Psoas muscle (tissue), 8 donors: Measurements from ENCODE around the gene NAP1L1. TPM values are rescaled to one million over a fixed set of nuclear protein-coding genes. Genes with fewer than 3 reads are reported as not detected.
A peak's percentile ranks its signal among the peaks of the same experiment; 100 is the strongest.

Experiments used
- ATAC-seq, 4 donors: fragments of 200-7000 bp; cut with Tn5 transposase; one replicate each; pipeline ENCODE4 v1.9.1; 2020; ENCODE audit warnings: moderate library complexity in 3 of 4, mild to moderate bottlenecking in 2 of 4
- DNase-seq, 2 donors: peaks; one replicate each; pipeline ENCODE4 v3.0.0-alpha.2; 2020
- H3K27ac ChIP-seq: fragments of 200-600 bp; one replicate; pipeline ENCODE4 v1.8.0; 2022
- H3K27me3 ChIP-seq, 3 donors: fragments of 200-600 bp in 1 of 3; one replicate each; pipeline versions ENCODE4 v1.6.1 to v1.8.0; 2013 to 2022; ENCODE audit warnings: low read length in 2 of 3, mild to moderate bottlenecking in 2 of 3, moderate library complexity in 1 of 3; ENCODE audit not compliant: insufficient read depth in 3 of 3
- H3K36me3 ChIP-seq, 2 donors: fragments of 200-600 bp in 1 of 2; one replicate each; pipeline versions ENCODE4 v1.6.1 to v1.8.0; 2013 to 2022; ENCODE audit warnings: low read depth in 1 of 2, mild to moderate bottlenecking in 1 of 2, moderate library complexity in 1 of 2; ENCODE audit not compliant: insufficient read depth in 1 of 2
- H3K4me1 ChIP-seq: fragments of 200-600 bp; one replicate; pipeline ENCODE4 v1.8.0; 2022
- H3K4me3 ChIP-seq: fragments of 200-600 bp; one replicate; pipeline ENCODE4 v1.8.0; 2022; ENCODE audit warnings: mild to moderate bottlenecking
- H3K9me3 ChIP-seq: fragments of 200-600 bp; one replicate; pipeline ENCODE4 v1.8.0; 2022
- CTCF ChIP-seq: fragments of 200-600 bp; IDR thresholded peaks from one replicate; pipeline ENCODE4 v1.8.0; 2022; ENCODE audit warnings: antibody characterized with exemption
- WGBS, 3 donors: extraction: QIAGEN DNeasy Blood & Tissue Kit; methylation state at CpG; one replicate each; pipeline versions ENCODE4 v1.1.6 to v1.1.7; 2013; 5-methylcytosine and 5-hydroxymethylcytosine counted together
- intact Hi-C, 2 donors: fragments of 100-400 bp; cut with DNase I; formaldehyde crosslinking; loops; one replicate each; pipeline versions ENCODE4 v1.11.0 to v1.14.2; 2022
- polyA plus RNA-seq, 3 donors: library from polyadenylated mRNA; stranded (reverse); fragments of 200-250 nt; gene quantifications; one replicate each; pipeline ENCODE4 v1.2.3, GENCODE V29; 2013
- total RNA-seq, 4 donors: library from RNA; stranded (reverse); fragmentation: NEBNext Ultra II Directional in 2 of 4; extraction: Animal tissue kit (Norgen Biotek cat#: 25700) in 2 of 4; gene quantifications; one replicate each; pipeline versions ENCODE4 v1.2.1 to v1.2.4, GENCODE V29; 2021 to 2023
- donor health status: healthy with polysubstance abuse.
- donor health status: DM: no; HTN: no; CAD: no; lungs with moderate emphysema.
- donor health status: Bipolar disorder and iron deficiency.
- donor health status: healthy.
- donor health status: DM: yes; HTN: yes; CAD: no.
- donor health status: DM: no; HTN: no; CAD: no.
- donor health status: DM: no; HTN: no; CAD: no.
- donor health status: DM: yes; HTN: yes; CAD: no.

Gene NAP1L1
- total and polyA plus RNA-seq, 7 donors = 201 to 341 (median 281) TPM

GRCh38 chr12:76030341-76031080, 54.0 kb downstream of the NAP1L1 start:
- no peak for TF ChIP-seq CTCF
- peak overlapping the region; percentile 84 for H3K4me3 ChIP-seq
- peaks cover 0 to 40% (median 3%) of the 10 kb centered on the region in 3 donors for H3K27me3 ChIP-seq
- no peaks in the 10 kb centered on the region for H3K9me3 ChIP-seq
- peaks cover 6% of the 10 kb centered on the region for H3K4me1 ChIP-seq
- H3K27ac ChIP-seq = peak overlapping the region; percentile 88
- intact Hi-C loops = loop anchor here in 1 of 2 donors (5.0 to 10.0 kb wide), 3 partner anchors 306 to 518 kb away; partner anchors contain the start of gene KRR1
- no peaks in the 10 kb centered on the region for H3K36me3 ChIP-seq
- 0 to 1% (median 0%) methylated on average over 35 to 40 of the region's 40 CpGs for WGBS, 3 donors
- ATAC-seq (peak; percentile 17 to 32 (median 24)), DNase-seq (peak; percentile 44 to 63)

GRCh38 chr12:76029982-76030340, 54.5 kb downstream of the NAP1L1 start:
- intact Hi-C loops = loop anchor here in 1 of 2 donors (5.0 to 10.0 kb wide), 4 partner anchors 213 to 518 kb away; partner anchors contain the start of gene KRR1
- ATAC-seq (no peak), DNase-seq (peak in 1 of 2 donors; percentile 19)
- Histone ChIP-seq H3K4me1 (peaks cover 6% of the 10 kb centered on the region), H3K9me3 (no peaks in the 10 kb centered on the region), H3K27me3 (peaks cover 0 to 41% (median 3%) of the 10 kb centered on the region in 3 donors), H3K4me3 (peak overlapping the region; percentile 84), H3K36me3 (no peaks in the 10 kb centered on the region), H3K27ac (peak overlapping the region; percentile 19)
- TF ChIP-seq CTCF = no peak
- WGBS, 3 donors = 3 to 5% (median 3%) methylated on average over 22 of the region's 22 CpGs

GRCh38 chr12:76028571-76029277, 55.8 kb downstream of the NAP1L1 start:
- TF ChIP-seq CTCF = no peak
- ATAC-seq = no peak
- intact Hi-C loops = loop anchor here in 1 of 2 donors (5.0 kb wide), 1 partner anchor 211 kb away; no protein-coding TSS in a partner anchor
- peaks cover 0 to 41% (median 3%) of the 10 kb centered on the region in 3 donors for H3K27me3 ChIP-seq
- no peak overlapping the region for H3K27ac ChIP-seq
- H3K9me3 ChIP-seq = no peaks in the 10 kb centered on the region
- DNase-seq = no peak
- WGBS, 3 donors = 62 to 75% (median 65%) methylated on average over 3 of the region's 3 CpGs
- peak overlapping the region; percentile 84 for H3K4me3 ChIP-seq
- H3K36me3 ChIP-seq = no peaks in the 10 kb centered on the region
- H3K4me1 ChIP-seq = peaks cover 6% of the 10 kb centered on the region

GRCh38 chr12:76026643-76027063, 57.8 kb downstream of the NAP1L1 start:
- no peak for ATAC-seq
- Histone ChIP-seq H3K9me3 (no peaks in the 10 kb centered on the region), H3K27me3 (peaks cover 0 to 41% (median 3%) of the 10 kb centered on the region in 3 donors), H3K36me3 (no peaks in the 10 kb centered on the region), H3K27ac (no peak overlapping the region), H3K4me1 (no peaks in the 10 kb centered on the region), H3K4me3 (no peak overlapping the region)
- no peak for TF ChIP-seq CTCF
- intact Hi-C loops = loop anchor here in 1 of 2 donors (5.0 kb wide), 1 partner anchor 209 kb away; no protein-coding TSS in a partner anchor
- DNase-seq = no peak
- WGBS, 3 donors = 75 to 79% (median 79%) methylated on average over 1 of the region's 1 CpG
